ENCODE data around the gene MAN2A1. TPM values are rescaled to one million over a fixed set of nuclear protein-coding genes. Genes with fewer than 3 reads are reported as not detected.

Gene MAN2A1
- total and polyA plus RNA-seq, 2 experiments from 2014 or later, result 4.4 to 8.6 TPM

- Histone ChIP-seq H3K27ac (no peak overlapping the region), H3K9me3 (ENCODE audit: low read depth) (no peaks in the 10 kb centered on the region), H3K36me3 (no peaks in the 10 kb centered on the region), H3K4me1 (ENCODE audit: low read depth) (no peaks in the 10 kb centered on the region), H3K27me3 (peaks cover 13% of the 10 kb centered on the region), H3K4me3 (no peak overlapping the region)
- TF ChIP-seq CTCF (IDR thresholded peaks at IDR 0.05; ENCODE audit: low read depth, low read length), result no peak
- peak in 1 of 2 donors; percentile 6 for DNase-seq (ENCODE audit: low read depth in 1 of 2, low spot score in 1 of 2)
Observed at GRCh38 chr5:109898269-109899162, 208.8 kb downstream of the MAN2A1 start.

GRCh38 chr5:109899163-109899535, 209.4 kb downstream of the MAN2A1 start:
- Histone ChIP-seq H3K4me3 (no peak overlapping the region), H3K4me1 (ENCODE audit: low read depth) (no peaks in the 10 kb centered on the region), H3K27ac (no peak overlapping the region), H3K9me3 (ENCODE audit: low read depth) (no peaks in the 10 kb centered on the region), H3K36me3 (no peaks in the 10 kb centered on the region), H3K27me3 (peaks cover 17% of the 10 kb centered on the region)
- no peak for DNase-seq (ENCODE audit: low read depth in 1 of 2, low spot score in 1 of 2)
- no peak for TF ChIP-seq CTCF (IDR thresholded peaks at IDR 0.05; ENCODE audit: low read depth, low read length)

GRCh38 chr5:109900461-109900860, 210.7 kb downstream of the MAN2A1 start:
- peak in 1 of 2 donors; percentile 10 for DNase-seq (ENCODE audit: low read depth in 1 of 2, low spot score in 1 of 2)
- peaks cover 19% of the 10 kb centered on the region for H3K27me3 ChIP-seq
- H3K27ac ChIP-seq, result no peak overlapping the region
- no peak for TF ChIP-seq CTCF (IDR thresholded peaks at IDR 0.05; ENCODE audit: low read depth, low read length)
- no peaks in the 10 kb centered on the region for H3K36me3 ChIP-seq
- H3K9me3 ChIP-seq (ENCODE audit: low read depth), result no peaks in the 10 kb centered on the region
- H3K4me1 ChIP-seq (ENCODE audit: low read depth), result no peaks in the 10 kb centered on the region
- H3K4me3 ChIP-seq, result no peak overlapping the region

- TF ChIP-seq CTCF (IDR thresholded peaks at IDR 0.05; ENCODE audit: low read depth, low read length), result no peak
- H3K4me3 ChIP-seq, result no peak overlapping the region
- no peaks in the 10 kb centered on the region for H3K36me3 ChIP-seq
- H3K9me3 ChIP-seq (ENCODE audit: low read depth), result no peaks in the 10 kb centered on the region
- peaks cover 19% of the 10 kb centered on the region for H3K27me3 ChIP-seq
- H3K27ac ChIP-seq, result no peak overlapping the region
- H3K4me1 ChIP-seq (ENCODE audit: low read depth), result no peaks in the 10 kb centered on the region
- no peak for DNase-seq (ENCODE audit: low read depth in 1 of 2, low spot score in 1 of 2)
Observed at GRCh38 chr5:109900911-109901627, 211.3 kb downstream of the MAN2A1 start.

- no peak for TF ChIP-seq CTCF (IDR thresholded peaks at IDR 0.05; ENCODE audit: low read depth, low read length)
- no peaks in the 10 kb centered on the region for H3K9me3 ChIP-seq (ENCODE audit: low read depth)
- H3K27ac ChIP-seq, result no peak overlapping the region
- H3K4me1 ChIP-seq (ENCODE audit: low read depth), result no peaks in the 10 kb centered on the region
- peaks cover 20% of the 10 kb centered on the region for H3K27me3 ChIP-seq
- H3K4me3 ChIP-seq, result no peak overlapping the region
- no peaks in the 10 kb centered on the region for H3K36me3 ChIP-seq
- DNase-seq (ENCODE audit: low read depth in 1 of 2, low spot score in 1 of 2), result no peak
Observed at GRCh38 chr5:109901628-109901981, 211.9 kb downstream of the MAN2A1 start.
